Activated CD8-positive, alpha-beta memory T cell treated with anti-CD3 and anti-CD28 coated beads for 36 hours (primary cell): Measurements from ENCODE around the gene SLC39A11. TPM values are rescaled to one million over a fixed set of nuclear protein-coding genes. Genes with fewer than 3 reads are reported as not detected.
"Not testable (repeated sequence)": the region's sequence is repeated elsewhere in the genome, so short reads cannot be mapped to it uniquely, and the experiment has no call there.

Experiments
- CTCF ChIA-PET: fragments of 350-600 bp; sonication (Branson Sonifier 250); formaldehyde crosslinking; loops from one replicate; lab custom pipeline; 2021; ENCODE audit warnings: antibody characterized with exemption; lab: Charles Lee
- POLR2A ChIA-PET: fragments of 350-600 bp; sonication (Branson Sonifier 250); formaldehyde crosslinking; loops from one replicate; lab custom pipeline; 2021; ENCODE audit warnings: antibody characterized with exemption; lab: Charles Lee
- total RNA-seq, 2 experiments: library from RNA; stranded (reverse); gene quantifications; one replicate each; pipeline ENCODE4 v1.2.3, GENCODE V29; 2021

Gene SLC39A11
- total RNA-seq, 2 experiments from 2014 or later, result 16.1 to 17.2 TPM

DNA sequence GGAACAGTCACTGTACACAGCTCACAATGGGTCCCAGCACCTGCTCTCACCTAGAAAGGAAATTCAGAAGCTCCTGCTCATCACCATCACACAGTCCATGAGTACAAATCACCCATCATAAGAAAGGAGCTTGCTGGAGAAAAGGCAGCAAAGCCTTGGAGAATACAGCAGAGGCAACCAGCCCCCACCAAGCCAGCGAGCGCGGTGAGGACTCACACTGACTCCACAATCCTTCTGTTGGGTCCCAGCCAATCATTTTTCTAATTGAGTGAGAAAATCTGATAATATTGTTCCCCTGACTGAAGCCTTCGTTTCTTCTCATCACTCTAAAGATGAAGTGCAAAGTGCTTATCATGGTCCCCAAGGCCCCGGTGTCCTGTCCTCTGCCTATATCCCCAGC lies 298.3 kb downstream of the SLC39A11 start:
- CTCF ChIA-PET, result no interaction called here
- POLR2A ChIA-PET, result no interaction called here

DNA sequence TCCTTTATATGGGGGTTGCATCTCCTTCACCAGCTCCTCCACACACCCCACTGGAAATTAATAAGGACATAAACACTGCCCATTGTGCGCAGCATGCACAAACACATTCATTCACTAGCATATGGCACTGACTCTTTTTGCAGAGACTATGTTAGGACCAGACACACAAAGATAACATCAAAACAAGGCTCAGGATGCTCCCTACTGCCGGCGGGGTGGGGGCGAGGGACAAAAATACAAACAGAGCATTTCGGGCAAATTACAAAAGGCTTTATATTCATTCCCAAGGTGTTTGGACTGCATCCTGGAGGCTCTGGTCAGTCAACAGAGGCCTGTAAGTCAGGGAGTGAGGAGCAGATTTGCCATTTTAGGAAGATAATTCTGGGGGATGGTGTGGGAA lies 299.7 kb downstream of the SLC39A11 start:
- ChIA-PET CTCF (no interaction called here), POLR2A (no interaction called here)

DNA sequence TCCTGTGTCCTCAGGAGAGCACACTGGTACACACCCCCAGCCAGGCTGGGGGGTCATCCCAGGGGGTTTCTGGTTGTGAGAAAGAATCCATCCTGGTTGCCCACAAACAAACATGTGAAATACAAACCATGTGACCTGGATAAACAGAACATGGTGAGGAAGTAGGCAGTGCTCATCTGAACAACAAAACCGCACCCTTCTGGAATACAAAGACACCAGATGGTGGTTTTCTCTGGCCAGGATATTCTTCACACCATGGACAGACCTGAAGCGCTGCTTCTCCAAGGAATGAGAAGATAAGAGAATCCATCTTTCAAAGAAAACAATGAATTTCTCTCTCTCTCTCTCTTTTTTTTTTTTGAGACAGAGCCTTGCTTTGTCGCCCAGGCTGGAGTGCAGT lies 302.3 kb downstream of the SLC39A11 start:
- POLR2A ChIA-PET, result no interaction called here

DNA sequence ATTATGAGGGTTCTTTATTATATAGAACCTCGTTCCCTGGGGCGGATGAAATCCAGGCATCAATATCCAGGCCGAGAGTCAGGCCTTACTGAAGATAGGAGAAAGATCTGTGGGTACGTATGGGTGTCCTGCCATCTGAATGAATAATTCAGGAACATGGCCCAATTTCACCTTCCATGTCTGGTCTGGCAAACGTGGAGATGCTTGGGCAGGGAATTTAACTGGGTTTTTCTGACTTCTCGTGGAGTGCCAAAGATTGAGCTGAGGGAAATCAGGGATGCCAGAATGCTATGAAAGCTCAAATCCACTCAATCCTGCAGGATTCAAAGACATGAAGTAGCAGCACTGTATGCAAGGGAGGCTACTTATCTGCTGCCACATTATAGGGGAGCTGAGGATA lies 302.8 kb downstream of the SLC39A11 start:
- ChIA-PET POLR2A (no interaction called here), CTCF (no interaction called here)

More for the DNA sequence above, 302.3 kb downstream of the SLC39A11 start:
- CTCF ChIA-PET, result no interaction called here

DNA sequence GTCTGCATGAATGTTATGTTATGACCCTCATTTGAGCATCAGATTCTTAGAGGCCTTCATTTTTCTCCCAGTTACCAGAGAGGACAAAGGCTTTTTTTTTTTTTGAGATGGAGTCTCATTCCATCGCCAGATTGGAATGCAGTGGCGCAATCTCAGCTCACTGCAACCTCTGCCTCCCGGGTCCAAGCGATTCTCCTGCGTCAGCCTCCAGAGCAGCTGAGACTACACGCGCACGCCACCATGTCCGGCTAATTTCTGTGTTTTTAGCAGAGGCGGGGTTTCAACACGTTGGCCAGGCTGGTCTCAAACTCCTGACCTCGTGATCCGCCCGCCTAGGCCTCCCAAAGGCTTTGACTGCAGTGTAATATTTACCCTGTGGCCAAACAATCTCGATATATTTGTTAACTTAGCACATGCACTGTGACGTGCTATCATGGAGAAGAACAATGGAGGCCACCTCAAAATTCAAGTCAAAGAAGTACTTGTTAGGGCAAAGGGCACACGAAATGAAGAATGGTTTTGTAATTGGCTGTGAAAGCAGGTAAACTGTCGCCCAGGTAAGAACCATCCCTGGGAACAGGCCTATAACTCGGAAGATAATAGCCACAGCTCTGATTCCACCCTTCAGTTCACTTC lies 303.4 kb downstream of the SLC39A11 start:
- CTCF ChIA-PET, result no interaction called here
- POLR2A ChIA-PET, result no interaction called here

DNA sequence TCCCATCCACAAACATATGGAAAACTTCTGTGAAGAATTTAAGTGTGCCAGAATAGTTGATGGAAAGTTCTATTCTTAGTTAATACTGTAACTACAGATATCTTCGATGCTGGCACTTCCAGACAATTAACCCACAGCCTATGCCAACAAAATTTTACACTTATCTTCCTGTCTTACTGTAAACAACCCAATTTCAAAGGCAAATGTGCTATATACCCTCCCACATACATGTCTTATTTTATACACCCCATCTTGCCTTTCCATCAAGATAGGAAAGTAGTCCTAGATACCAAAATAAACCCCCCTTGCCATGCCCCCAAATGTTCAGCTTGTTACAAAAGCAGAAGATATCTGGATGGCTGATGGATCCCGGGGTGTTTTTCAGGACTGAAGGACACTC lies 306.3 kb downstream of the SLC39A11 start:
- POLR2A ChIA-PET, result no interaction called here
- CTCF ChIA-PET, result no interaction called here

DNA sequence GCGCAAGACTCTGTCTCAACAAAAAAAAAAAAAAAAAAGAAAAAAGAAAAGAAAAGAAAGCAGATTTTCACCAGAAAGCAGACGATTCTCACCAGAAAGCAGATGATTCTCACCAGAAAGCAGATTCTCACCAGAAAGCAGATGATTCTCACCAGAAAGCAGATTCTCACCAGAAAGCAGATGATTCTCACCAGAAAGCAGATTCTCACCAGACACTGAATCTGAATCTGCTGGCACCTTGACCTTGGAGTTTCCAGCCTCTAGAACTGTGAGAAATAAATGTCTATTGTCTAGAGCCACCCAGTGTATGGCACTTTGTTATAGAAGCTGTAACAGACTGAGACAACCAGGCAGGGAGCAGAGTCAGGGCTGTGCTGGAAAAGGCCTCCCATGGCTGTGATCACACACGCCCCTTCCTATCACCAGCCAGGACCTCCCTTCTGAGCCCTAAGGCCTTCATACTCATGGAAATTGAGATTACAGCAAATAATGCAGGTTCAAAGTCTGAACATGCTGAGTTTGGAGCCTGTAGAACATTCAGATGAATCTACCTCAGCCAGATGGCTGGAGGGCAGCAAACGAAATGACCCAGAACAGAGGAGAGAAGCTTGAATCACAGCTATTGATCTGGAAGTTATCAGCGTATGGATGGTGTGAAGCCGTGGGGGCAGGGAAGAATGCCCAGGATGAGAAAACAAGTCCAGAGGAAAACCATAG lies 309.3 kb downstream of the SLC39A11 start:
- ChIA-PET CTCF (interaction anchor here (0.7 to 0.9 kb wide), 2 partner anchors 36 to 57 kb away, joined by 3 read pairs; no protein-coding TSS in a partner anchor), POLR2A (interaction anchor here (0.7 kb wide), 1 partner anchor 143 kb away, joined by 4 read pairs; no protein-coding TSS in a partner anchor)

DNA sequence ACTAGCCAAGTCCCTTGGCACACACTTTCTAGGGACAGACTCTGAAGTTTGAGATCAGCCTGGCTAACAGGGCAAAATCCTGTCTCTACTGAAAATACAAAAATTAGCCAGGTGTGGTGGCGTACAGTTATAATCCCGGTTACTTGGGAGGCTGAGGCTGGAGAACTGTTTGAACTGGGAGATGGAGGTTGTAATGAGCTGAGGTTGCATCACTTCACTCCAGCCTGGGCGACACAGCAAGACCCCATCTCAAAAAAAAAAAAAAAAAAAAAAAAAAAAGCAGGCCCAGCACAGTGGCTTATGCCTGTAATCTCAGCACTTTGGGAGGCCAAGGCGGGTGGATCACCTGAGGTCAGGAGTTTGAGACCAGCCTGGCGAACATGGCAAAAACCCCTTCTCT lies 310.1 kb downstream of the SLC39A11 start:
- ChIA-PET POLR2A (interaction anchor here (0.7 kb wide), 1 partner anchor 144 kb away, joined by 4 read pairs; no protein-coding TSS in a partner anchor), CTCF (interaction anchor here (0.7 to 0.9 kb wide), 2 partner anchors 37 to 57 kb away, joined by 3 read pairs; no protein-coding TSS in a partner anchor)

DNA sequence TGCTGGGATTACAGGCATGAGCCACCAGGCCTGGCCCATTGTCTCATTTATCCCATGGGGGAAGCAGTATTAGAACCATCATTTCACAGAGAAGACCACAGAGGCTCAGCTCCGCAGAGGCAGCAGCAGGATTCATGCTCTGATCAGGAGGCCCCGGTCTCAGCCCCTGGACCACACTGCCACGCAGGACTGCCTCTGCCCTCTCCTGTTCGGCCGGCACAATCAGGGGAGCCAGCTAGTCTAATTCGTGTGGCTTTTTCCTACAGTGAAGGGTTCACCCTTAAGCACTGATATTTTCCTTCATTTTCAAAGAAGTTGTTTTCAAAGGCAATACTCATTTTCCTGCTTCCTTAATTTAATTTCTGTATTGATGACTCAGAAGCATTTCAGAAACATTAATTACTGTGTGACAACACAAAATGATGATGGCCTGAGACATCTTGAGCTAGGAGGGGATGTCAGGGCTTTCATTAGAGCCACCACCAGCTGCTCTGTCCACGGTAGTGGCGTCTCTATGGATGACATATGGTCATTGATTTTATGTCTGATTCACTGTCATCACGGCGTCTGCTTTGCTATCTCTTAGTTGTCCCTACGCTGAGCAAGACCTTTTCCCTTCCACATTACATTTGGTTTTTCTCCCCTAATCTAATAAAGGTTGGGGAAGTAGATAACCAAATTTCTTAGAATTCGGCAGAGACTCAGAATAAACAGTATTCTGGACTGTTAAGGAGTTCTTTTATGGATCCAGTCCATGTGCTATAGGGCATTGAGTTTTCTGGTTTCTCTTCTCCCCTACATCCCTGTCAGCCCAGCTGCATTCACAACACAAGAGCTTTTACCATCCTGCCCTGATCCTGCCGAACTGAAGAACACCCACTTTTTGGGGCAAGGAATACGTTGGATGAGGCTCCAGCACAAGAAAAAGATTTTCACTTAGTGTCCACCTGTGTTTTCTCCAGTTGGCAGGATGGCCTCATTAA lies 314.0 kb downstream of the SLC39A11 start:
- ChIA-PET POLR2A (no interaction called here), CTCF (no interaction called here)

DNA sequence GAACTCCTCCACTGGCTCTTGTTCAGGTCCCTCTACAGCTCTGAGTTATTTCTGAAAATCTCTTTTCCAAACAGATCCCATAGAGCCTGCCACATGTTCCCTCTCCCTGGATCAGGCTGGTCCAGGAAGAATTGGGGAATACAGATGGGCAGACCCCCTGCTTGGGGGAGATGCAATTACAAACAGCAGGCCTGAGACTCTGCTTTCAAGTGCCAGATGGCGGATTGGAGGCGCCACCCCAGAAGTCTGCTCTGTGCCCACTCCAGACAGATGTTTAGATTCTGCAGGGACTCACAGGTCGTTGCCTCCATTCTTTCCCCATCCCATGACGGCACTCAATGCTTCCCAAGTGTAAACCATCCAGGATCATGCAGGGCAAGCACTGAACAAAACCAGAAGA lies 316.6 kb downstream of the SLC39A11 start:
- POLR2A ChIA-PET, result no interaction called here
- CTCF ChIA-PET, result no interaction called here

DNA sequence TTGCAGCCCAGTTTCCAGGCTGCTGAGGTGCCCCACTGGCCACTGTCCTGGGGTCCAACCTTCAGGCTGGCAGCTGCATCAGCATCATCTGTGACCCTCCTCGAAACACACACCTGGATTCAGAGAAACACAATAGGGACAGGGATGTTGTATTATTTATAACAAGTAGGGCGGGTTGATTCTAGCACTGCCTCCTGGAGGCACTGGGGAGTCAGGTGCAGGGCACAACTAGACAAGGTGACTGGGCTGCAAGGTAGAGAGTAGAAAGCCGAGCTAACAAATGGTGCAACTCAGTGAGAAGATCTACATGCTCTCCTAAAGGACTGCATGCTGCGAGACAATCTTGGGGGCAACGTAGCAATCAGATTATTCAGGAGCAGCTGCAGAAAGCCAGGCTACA lies 317.3 kb downstream of the SLC39A11 start:
- CTCF ChIA-PET, result interaction anchor here (0.7 kb wide), 1 partner anchor 48 kb away, joined by 3 read pairs; no protein-coding TSS in a partner anchor
- POLR2A ChIA-PET, result no interaction called here

DNA sequence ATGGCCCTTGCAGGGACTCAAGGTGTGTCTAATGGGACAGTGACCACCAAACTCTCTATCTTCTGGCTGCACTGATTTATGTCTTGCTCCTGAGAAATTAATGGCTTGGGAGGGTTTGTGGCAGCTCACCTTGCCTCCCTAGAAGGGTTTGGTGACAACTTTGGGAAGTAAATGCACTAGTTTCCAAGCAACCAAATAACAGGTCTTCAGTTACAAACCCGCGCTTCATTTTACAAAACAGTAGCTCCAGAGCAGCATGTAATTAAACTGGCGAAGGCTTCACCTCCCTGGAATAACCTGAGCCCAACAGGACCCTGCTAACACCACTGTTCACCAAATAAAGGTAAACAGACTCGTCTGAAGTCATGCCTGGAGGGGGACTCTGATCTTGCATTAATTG lies 318.3 kb downstream of the SLC39A11 start:
- CTCF ChIA-PET, result no interaction called here
- POLR2A ChIA-PET, result interaction anchor here (0.6 kb wide), 1 partner anchor 638 kb away, joined by 3 read pairs; no protein-coding TSS in a partner anchor

DNA sequence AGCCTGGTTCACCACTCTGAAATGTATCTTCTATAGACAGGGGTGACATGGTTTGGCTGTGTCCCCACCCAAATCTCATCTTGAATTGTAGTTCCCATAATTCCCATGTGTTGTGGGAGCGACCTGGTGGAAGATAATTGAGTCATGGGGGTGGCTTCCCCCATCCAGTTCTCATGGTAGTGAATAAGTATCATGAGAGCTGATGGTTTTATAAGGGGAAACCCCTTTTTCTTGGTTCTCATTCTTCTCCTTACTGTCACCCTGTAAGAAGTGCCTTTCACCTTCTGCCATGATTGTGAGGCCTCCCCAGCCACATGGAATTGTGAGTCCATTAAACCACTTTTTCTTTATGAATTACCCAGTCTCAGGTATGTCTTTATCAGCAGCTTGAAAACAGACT lies 319.3 kb downstream of the SLC39A11 start:
- POLR2A ChIA-PET, CTCF ChIA-PET: not testable (repeated sequence)

DNA sequence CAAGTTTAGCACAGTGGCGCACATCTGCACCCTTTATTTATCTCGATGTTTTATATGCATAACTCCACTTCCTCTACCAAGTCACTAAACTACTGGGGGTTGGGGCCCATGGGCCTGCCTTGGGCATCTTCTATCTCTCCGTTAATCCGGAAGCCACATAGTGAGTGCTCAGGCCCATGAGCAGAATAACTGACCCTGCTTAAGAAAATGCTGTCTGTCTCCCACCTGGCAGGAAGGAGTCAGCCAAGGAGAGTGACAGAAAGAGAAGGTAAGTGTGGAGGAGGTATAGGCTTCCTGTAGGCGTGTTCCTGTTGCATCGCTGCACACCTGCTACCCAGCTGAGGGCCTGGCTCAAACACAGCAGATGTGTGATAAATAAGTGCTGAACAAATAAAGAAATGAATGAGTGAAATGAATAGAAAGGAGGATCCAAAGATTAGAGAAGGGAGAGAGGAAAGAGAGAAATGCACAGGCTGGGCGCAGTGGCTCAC lies 320.1 kb downstream of the SLC39A11 start:
- ChIA-PET CTCF (no interaction called here), POLR2A (no interaction called here)

DNA sequence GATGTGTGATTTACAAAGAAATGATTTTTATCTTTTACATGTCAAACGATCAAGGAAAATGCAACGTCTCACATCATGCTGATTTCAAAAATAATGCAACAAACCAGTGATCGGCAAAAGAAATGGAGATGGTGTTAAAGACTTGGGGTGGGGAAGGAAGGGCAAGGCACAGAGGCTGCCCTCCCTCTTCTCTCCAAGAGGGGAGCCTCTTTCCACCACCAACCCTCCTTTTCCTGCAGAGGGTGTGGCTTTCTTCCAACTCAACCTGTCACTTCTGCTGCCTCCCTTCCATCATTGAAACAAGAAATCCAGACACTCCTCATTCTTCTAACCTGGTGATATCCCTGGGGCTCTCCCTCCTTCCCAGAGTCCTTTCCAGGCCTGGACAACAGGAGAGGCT lies 320.8 kb downstream of the SLC39A11 start:
- CTCF ChIA-PET, result no interaction called here
- POLR2A ChIA-PET, result no interaction called here

DNA sequence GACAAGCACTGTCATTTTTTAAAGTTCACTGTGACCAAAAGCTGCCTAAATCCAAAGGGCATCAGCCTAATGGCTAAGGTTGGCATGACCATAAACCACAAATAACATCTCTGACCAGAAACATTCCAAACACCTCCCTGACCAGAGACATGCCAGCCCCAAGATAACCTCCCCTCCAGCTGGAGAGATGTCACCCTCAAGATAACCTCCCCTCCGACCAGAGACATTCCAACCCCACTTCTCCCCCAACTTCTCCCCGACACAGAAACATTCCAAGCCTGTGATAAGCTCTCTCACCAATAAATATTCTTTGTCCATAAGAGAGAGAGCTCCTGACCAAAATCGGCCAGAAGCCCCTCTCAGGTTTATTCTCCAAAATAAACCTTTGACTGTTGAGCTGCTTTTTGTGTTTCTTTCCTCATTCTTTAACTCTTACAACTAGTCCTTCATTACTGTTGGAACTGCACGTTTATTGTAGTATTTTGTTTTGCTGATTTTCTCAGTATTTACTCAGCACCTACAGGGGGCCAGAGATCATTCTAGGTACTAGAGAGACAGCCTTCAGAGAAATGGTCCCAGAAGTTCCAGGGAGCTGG lies 325.6 kb downstream of the SLC39A11 start:
- ChIA-PET POLR2A (interaction anchor here (0.5 kb wide), 1 partner anchor 12 kb away, joined by 3 read pairs; no protein-coding TSS in a partner anchor), CTCF (no interaction called here)

DNA sequence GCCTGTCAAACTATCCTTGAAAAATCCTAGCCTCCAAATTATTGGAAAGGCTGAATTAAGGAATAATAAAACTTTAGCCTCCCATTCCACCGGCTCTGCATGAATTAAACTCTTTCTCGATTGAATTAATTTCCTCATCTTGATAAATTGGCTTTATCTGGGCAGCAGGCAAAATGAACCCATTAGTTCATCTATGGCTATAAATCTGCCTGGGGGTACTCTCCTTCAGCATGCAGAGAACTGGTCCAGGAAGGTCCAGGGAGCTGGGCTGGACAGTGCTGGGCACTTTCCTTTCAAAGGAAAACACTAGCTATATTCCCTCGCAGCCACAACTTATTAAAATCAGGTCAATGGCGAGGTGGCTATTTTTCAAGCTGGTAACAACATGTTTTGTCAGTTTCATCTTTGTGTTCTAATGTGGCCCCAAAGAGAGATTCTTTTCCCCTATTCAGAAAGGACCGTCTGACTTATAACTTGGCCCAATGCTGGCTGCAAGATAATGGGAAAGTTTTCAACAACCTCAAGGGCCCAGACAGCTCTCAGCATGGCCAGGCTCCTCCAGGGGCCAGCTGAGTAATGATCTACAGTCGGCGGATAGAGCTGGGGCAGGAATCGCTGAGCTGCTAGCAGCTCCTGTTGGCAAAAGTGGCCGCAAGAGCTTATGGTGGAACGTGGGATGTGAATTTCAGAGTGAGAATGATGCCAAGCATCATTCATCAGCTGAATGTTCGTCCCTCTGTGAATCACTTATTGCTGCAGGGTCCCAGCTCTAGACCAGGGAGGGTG lies 326.9 kb downstream of the SLC39A11 start:
- ChIA-PET CTCF (interaction anchor here (0.5 kb wide), 1 partner anchor 386 kb away, joined by 3 read pairs; no protein-coding TSS in a partner anchor), POLR2A (no interaction called here)

DNA sequence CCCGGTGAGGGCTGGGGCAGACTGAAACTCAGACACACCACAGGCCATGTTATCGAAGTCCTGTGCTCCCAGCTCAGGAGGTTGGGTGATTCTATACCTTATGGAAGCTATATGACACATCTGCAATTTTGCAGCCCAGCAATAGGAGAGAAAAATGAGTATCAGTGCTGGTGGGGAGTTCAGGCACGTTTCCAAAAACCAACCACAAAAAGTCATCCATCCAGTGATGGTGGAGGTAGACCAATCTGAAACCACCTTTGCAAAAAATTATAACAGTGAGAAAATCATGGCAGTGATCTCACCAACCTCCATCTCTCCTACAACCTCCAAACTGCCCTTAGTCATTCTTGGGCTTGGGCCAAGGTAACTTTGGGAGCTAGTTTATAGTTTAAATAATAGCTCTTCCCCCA lies 327.9 kb downstream of the SLC39A11 start:
- POLR2A ChIA-PET, result no interaction called here
- CTCF ChIA-PET, result no interaction called here
